ENCODE data around the gene TSPAN11.

Gene TSPAN11

DNA sequence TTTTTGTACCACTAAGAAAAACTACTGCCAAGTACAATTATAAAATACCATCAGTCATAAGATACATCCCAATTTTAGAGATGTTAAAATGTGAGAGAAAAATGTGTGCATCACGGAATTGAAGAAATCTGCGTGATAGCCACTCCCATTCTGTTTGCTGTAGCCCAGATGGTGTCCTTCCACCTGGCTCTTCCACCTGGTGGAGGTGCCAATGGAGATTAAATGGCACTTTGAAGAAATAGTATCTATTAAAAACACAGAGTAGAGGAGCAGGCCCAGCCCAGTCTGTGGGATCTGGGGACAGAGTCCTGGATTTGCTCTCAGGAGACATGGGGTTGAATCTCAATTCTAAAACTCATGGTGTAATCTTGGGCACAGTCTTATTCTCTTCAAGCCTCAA, 35.5 kb downstream of the TSPAN11 start:
- no peak for DNase-seq

DNA sequence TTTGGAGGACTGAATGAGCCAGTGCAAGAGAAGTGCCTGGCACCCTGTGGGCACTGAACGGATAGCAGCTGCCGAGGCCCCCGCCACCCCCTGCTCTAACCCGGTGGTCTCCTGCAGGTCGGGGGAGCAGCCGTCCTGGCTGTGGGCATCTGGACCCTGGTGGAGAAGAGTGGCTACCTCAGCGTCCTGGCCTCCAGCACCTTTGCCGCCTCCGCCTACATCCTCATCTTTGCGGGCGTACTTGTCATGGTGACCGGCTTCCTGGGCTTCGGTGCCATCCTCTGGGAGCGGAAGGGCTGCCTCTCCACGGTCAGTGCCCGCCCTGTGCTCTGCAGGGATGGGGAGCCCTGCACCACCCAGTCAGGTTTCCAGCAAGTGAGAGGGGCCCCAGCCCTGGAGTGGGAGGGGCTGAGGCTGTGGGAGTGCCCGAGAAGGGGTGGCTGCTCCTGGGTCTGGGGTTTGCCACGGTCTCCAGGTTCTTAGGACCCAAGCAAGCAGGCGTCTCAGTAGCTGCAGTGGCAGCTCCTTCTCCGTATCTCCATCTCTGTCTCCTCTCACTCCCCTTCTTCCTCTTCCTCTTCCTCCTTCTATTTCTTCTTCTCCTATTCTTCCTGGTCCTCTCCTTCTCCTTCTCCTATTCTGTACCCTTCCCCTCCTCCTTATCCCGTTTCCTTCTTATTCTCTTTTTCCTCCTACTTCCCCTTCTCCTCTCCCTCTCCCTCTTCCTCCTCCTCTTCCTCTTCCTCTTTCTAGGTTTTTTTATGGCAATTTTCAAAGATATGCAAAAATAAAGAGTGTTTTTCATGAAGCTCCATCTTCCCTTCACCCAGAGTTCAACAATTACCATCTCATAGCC, 37.4 kb downstream of the TSPAN11 start:
- no peak for DNase-seq

GRCh38 chr12:30964896-30965612, 38.5 kb downstream of the TSPAN11 start:
- DNase-seq, result no peak

GRCh38 chr12:30965613-30965985, 39.1 kb downstream of the TSPAN11 start:
- DNase-seq, result no peak

DNA sequence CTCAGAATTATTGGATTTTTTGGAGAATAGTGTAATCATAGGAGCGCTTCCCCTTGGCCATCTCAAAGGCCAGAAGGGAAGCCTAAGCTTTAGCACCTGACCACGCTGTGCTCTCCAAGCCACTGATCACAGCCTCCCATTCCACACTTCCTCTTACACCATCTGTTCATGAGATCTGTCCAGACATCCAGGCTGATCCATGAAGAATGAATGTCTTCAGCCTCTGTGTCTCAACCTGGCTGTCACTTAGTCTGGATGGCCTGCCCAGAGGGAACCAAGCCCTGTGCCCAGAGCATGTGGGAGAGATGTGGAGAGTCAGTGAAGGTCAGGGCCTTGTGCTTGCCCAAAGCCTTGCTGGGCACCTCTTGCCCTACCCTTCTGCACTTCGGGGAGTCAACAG, 40.5 kb downstream of the TSPAN11 start:
- no peak for DNase-seq

DNA sequence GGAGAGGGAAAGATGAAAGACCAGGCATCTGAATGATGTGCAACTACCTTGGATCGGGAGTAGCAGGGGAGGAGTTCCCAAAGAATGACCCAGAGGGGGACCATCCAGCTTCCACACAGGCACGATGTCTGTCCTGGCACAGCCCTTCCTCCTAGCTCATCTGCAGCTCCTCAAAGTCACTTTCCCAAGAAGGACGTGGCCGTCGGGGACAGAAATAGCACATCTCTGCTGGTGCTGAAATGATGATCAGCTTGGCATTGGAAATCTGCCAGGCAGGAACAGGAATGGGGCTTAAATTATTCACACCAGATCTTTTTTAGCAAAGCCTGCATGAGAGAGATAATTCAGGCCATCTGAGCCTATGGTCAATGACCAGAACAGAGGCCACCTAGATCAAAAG, 41.7 kb downstream of the TSPAN11 start:
- DNase-seq, result no peak

DNA sequence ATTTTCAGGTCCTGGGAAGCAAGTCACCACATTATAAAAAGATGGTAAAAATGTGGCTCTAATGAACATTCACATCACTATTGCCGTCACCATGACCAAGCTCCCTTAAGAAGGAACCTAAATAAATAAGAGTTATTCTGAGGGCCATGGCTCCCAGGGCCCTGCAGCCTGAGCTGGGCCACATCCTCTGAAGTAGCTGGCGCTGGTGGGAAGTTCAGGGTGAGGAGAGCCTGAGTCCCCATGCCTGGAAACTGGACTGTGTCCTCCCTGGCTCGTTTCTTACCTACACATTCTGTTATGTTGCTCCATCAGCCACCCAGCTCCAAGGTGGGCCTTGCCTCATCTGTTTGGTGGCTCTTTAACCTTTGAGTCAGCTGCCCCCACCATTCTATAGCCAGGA, 42.5 kb downstream of the TSPAN11 start:
- no peak for DNase-seq

DNA sequence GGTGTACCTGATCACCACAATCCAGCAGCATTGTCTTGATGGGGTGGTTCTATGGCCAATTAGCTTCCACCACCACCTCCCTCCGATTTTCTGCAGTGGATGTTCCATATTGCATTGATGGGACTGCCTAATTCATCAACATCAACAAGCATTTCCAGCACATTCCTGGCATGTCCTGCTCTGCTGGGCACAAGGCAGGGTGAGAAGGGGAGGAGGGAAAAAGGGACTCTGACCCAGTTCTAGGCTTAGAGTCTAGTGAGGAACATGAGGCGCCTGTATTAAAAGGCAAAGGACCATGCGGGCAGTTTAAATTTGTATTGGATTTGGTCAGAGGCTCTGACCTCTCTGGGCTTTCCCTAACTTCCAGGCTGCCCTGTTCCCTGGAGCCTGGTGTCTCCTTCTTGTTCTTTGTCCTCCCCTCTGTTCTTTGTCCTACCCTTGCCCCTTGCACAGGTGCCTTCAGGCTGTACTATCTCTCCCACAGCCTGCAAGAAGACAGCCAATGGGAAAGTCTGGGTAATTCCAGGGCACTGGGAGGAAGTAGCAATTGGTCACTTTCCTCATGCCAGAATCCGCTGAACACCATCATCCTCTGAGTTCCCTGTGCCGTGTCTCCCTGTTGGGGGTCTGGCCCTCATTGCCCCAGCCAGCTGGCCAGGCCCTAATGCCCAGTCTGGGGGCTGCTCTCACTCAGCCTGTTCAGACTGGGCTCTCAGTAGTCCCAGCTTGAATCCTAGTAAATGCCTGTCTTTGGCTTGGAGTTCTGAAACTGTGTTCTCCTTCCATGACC, 43.3 kb downstream of the TSPAN11 start:
- DNase-seq, result no peak

DNA sequence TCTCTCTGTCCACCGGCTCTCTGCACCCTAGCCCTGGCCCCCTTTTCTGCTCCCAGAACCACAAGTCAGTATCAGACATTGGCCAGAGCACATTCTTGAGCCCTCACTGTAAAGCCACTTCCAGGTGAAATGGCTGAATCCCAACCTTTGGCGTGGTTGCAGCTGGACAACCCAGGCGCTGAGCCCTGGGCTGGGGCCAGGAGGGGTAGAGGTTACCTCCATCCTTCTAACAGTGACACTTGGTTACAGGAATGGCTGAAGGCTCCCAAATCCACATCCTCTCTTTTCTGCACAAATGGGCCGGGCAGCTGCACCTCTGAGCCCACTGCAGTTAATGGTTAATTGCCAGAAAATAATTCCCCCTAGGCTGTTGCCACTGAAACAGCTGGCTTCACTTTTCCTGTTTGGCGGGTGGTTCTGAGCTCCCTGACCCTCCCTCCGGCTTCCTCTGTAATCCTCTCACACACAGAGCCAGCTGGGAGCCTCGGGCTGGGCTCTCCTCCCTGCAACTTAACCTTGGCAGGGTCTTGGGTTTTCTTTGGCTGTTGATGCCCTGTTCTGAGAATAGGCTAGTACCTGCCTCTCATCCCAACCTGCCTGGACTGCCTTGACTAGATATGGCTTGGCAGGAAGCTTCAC, 44.1 kb downstream of the TSPAN11 start:
- DNase-seq, result no peak

- no peak for DNase-seq
Observed at GRCh38 chr12:30972035-30972434, 45.5 kb downstream of the TSPAN11 start.

GRCh38 chr12:30973175-30973574, 46.6 kb downstream of the TSPAN11 start:
- no peak for DNase-seq

DNA sequence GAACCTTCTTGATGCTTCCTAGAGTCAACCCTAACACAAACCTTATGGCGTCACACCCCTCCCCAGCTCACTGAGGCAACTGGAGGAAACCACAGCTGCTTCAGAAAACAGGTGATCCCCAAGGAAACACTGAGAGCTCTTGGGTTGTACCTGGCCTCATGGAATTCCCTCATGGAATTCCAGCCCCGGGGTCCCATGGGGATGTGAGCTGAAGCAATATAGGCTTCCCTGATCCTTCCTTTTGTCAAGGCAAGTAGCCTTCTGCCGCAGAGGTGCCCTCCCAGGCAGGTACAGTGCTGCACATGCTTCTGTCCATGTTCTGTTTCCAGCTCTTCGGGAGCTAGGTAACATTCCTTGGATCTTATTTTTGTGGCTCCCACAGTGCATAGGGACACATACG, 47.3 kb downstream of the TSPAN11 start:
- DNase-seq, result no peak

DNA sequence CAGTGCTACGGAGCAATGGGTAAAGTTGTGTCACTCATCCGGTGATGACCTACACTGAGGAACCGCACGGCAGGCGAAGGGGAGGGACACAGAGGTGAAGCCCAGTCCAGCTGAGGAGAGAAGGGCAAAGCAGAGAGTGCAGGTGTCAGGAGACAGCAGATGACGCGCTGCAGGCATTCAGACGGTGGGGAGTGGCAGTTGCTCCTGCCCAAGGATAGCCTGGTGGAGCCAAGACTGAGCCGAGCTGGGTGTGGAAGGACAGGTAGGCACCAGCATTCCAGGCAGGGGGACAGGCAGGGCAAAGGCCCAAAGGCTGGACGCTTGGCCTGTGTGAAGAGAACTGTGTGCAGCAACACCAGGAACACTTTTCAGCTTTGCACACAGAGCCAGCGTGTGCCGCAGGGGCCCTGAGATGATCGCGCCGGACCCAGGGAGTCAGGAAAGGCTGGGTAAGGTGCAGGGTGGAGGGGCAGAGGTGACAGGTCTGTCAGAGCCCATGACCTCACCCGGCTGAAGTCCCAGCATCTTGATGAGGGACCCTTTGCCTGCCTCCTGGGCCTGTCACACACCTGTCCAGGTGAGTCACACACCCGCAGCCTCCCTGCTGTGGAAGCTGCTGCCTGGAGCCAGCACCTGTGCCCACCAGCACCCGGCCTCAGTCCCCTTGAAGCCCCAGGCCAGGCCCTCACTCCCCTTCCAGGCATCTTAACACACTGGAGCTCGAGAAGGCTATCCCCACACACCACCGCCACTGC, 48.4 kb downstream of the TSPAN11 start:
- DNase-seq, result no peak

- no peak for DNase-seq
Observed at GRCh38 chr12:30975581-30975980, 49.0 kb downstream of the TSPAN11 start.

- no peak for DNase-seq
Observed at GRCh38 chr12:30976206-30976605, 49.7 kb downstream of the TSPAN11 start.

DNA sequence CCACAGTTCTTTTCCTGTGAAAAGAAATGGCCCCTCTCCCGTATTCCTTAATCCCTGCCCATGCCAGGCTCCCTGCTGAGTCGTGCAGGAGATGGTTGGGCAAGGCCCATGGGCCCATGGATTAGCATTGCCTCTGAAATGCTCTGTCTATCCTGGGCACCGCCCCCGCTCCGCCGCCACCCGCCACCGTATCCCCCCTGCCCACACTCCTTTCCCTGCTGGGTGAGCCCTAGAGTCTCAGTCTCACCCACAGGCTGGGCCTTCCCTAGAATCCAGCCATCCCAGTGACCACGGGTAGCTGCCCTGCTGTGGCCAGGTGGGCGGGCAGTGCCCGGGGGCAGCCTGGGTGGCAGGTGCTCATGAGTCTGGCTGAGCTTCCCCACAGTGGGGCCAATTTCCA, 50.6 kb downstream of the TSPAN11 start:
- DNase-seq, result no peak

- no peak for DNase-seq
Observed at GRCh38 chr12:30977537-30978349, 51.2 kb downstream of the TSPAN11 start.

- DNase-seq, result no peak
Observed at GRCh38 chr12:30978639-30979038, 52.1 kb downstream of the TSPAN11 start.

- no peak for DNase-seq
Observed at GRCh38 chr12:30979371-30980259, 53.1 kb downstream of the TSPAN11 start.

DNA sequence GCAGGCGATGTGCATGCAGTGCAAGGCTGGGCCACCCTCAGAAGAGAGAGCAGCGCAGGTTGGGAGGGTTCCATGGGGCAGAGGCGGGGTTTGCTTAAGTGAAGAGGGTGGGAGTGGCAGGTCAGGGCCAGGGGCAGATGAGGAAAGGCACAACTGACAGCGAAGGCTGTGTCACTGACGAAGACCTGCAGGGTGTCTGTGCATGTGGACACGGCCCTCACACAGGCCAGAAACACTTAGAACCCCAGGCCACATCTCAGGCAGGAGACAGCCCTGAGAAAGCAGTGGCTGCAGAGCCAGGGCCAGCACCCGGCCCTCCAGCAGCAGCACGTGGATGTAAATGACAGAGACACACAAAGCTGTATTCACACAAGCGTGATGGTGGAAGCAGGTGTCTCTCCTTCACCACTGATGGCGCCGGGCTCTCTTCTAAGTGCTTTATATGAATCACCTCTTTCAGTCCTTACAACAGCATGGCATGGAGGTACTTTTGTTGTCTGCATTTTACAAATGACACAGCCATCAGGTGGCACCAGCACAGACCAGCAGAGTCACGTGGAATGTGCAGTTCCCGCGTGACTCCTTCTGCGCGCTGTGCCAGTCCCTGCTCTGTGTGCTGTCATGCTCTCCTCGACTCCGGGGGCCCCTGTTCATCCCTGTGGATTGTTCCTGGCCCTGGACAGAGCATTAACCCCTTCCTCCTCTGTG, 54.6 kb downstream of the TSPAN11 start:
- DNase-seq, result no peak
